Measurements from ENCODE around the gene CCDC184. TPM values are rescaled to one million over a fixed set of nuclear protein-coding genes. Genes with fewer than 3 reads are reported as not detected.
"Not testable (repeated sequence)": the region's sequence is repeated elsewhere in the genome, so short reads cannot be mapped to it uniquely, and the experiment has no call there.

Gene CCDC184
- total RNA-seq, 1 experiment from 2014 or later = 11.9 TPM

- no peak overlapping the region for H3K27ac ChIP-seq
- no peak overlapping the region for H3K4me3 ChIP-seq
- H3K9me3 ChIP-seq (replicated peaks) = peaks cover 17% of the 10 kb centered on the region
- no peaks in the 10 kb centered on the region for H3K36me3 ChIP-seq
- DNase-seq (ENCODE audit: low read depth in 1 of 2, low spot score in 2 of 2) = peak in 1 of 2 experiments; percentile 75
- peaks cover 23% of the 10 kb centered on the region for H3K4me1 ChIP-seq (replicated peaks)
- H3K27me3 ChIP-seq (replicated peaks) = peaks cover 17% of the 10 kb centered on the region
Measured at GRCh38 chr12:48201516-48201915, 18.1 kb downstream of the CCDC184 start.

- no peak overlapping the region for H3K4me3 ChIP-seq
- no peak overlapping the region for H3K27ac ChIP-seq
Measured at GRCh38 chr12:48202766-48203165, 19.3 kb downstream of the CCDC184 start.

GRCh38 chr12:48203192-48203591 lies 19.7 kb downstream of the CCDC184 start, which contains the start of gene OR10AD1:
Gene OR10AD1, minus strand, starts transcription at chr12:48203292. Its CDS starts 0 bp downstream, at chr12:48203292.
- Histone ChIP-seq H3K36me3 (no peaks in the 10 kb centered on the region), H3K27ac (no peak within 1 kb of the TSS), H3K27me3 (replicated peaks) (peaks cover 10% of the 10 kb centered on the region), H3K4me3 (no peak within 1 kb of the TSS), H3K9me3 (replicated peaks) (peaks cover 29% of the 10 kb centered on the region), H3K4me1 (replicated peaks) (peaks cover 15% of the 10 kb centered on the region)
- no peak for DNase-seq (ENCODE audit: low read depth in 1 of 2, low spot score in 2 of 2)

More at GRCh38 chr12:48202766-48203165, 19.3 kb downstream of the CCDC184 start:
- Histone ChIP-seq H3K9me3 (replicated peaks) (peaks cover 26% of the 10 kb centered on the region), H3K27me3 (replicated peaks) (peaks cover 10% of the 10 kb centered on the region), H3K4me1 (replicated peaks) (peaks cover 19% of the 10 kb centered on the region), H3K36me3 (no peaks in the 10 kb centered on the region)
- peak in 1 of 2 experiments; percentile 77 for DNase-seq (ENCODE audit: low read depth in 1 of 2, low spot score in 2 of 2)

- not testable (repeated sequence) for H3K27ac ChIP-seq; H3K4me3 ChIP-seq; H3K36me3 ChIP-seq; DNase-seq (ENCODE audit: low read depth in 1 of 2, low spot score in 2 of 2); H3K4me1 ChIP-seq (replicated peaks)
- Histone ChIP-seq H3K27me3 (replicated peaks) (peaks cover 21% of the 10 kb centered on the region), H3K9me3 (replicated peaks) (peaks cover 33% of the 10 kb centered on the region)
Measured at GRCh38 chr12:48209495-48209894, 26.1 kb downstream of the CCDC184 start.

- Histone ChIP-seq H3K27me3 (replicated peaks) (peaks cover 38% of the 10 kb centered on the region), H3K9me3 (replicated peaks) (no peaks in the 10 kb centered on the region), H3K36me3 (no peaks in the 10 kb centered on the region), H3K4me3 (no peak overlapping the region), H3K27ac (no peak overlapping the region), H3K4me1 (replicated peaks) (peaks cover 6% of the 10 kb centered on the region)
- DNase-seq (ENCODE audit: low read depth in 1 of 2, low spot score in 2 of 2) = no peak
Measured at GRCh38 chr12:48216785-48217184, 33.3 kb downstream of the CCDC184 start.

- no peaks in the 10 kb centered on the region for H3K36me3 ChIP-seq
- H3K4me3 ChIP-seq = no peak overlapping the region
- DNase-seq (ENCODE audit: low read depth in 1 of 2, low spot score in 2 of 2) = peak; percentile 76 to 91
- H3K27ac ChIP-seq = peak overlapping the region; percentile 6
- H3K4me1 ChIP-seq (replicated peaks) = peaks cover 6% of the 10 kb centered on the region
- no peaks in the 10 kb centered on the region for H3K9me3 ChIP-seq (replicated peaks)
- peaks cover 29% of the 10 kb centered on the region for H3K27me3 ChIP-seq (replicated peaks)
Measured at GRCh38 chr12:48219631-48220030, 36.2 kb downstream of the CCDC184 start.

GRCh38 chr12:48220701-48221100 lies 37.3 kb downstream of the CCDC184 start:
- Histone ChIP-seq H3K4me1 (replicated peaks) (peaks cover 6% of the 10 kb centered on the region), H3K4me3 (no peak overlapping the region), H3K27ac (no peak overlapping the region), H3K36me3 (no peaks in the 10 kb centered on the region), H3K9me3 (replicated peaks) (no peaks in the 10 kb centered on the region), H3K27me3 (replicated peaks) (peaks cover 21% of the 10 kb centered on the region)
- no peak for DNase-seq (ENCODE audit: low read depth in 1 of 2, low spot score in 2 of 2)

GRCh38 chr12:48221645-48222044 lies 38.2 kb downstream of the CCDC184 start:
- peak in 1 of 2 experiments; percentile 77 for DNase-seq (ENCODE audit: low read depth in 1 of 2, low spot score in 2 of 2)
- Histone ChIP-seq H3K36me3 (no peaks in the 10 kb centered on the region), H3K9me3 (replicated peaks) (no peaks in the 10 kb centered on the region), H3K27me3 (replicated peaks) (peaks cover 14% of the 10 kb centered on the region), H3K27ac (no peak overlapping the region), H3K4me3 (no peak overlapping the region), H3K4me1 (replicated peaks) (peaks cover 6% of the 10 kb centered on the region)

GRCh38 chr12:48224533-48224932 lies 41.1 kb downstream of the CCDC184 start:
- peak in 1 of 2 experiments; percentile 69 for DNase-seq (ENCODE audit: low read depth in 1 of 2, low spot score in 2 of 2)
- not testable (repeated sequence) for H3K27ac ChIP-seq, H3K36me3 ChIP-seq

GRCh38 chr12:48231169-48231958 lies 47.9 kb downstream of the CCDC184 start:
- H3K4me3 ChIP-seq; H3K9me3 ChIP-seq (replicated peaks); H3K4me1 ChIP-seq (replicated peaks); H3K36me3 ChIP-seq; DNase-seq (ENCODE audit: low read depth in 1 of 2, low spot score in 2 of 2); H3K27ac ChIP-seq: not testable (repeated sequence)
- peaks cover 18% of the 10 kb centered on the region for H3K27me3 ChIP-seq (replicated peaks)

More at GRCh38 chr12:48224533-48224932, 41.1 kb downstream of the CCDC184 start:
- not testable (repeated sequence) for H3K4me3 ChIP-seq; H3K27me3 ChIP-seq (replicated peaks); H3K4me1 ChIP-seq (replicated peaks); H3K9me3 ChIP-seq (replicated peaks)

Other genes starting within 250 kb of the CCDC184 start
- gene TMEM106C, start 220.0 kb upstream of the CCDC184 start, total RNA-seq (2014; rRNA removed; shearing (Covaris generic)) = 83.1 and 143 TPM in 2 replicates
- gene COL2A1, start 179.2 kb upstream of the CCDC184 start, total RNA-seq (2014; rRNA removed; shearing (Covaris generic)) = not detected in 2 replicates
- gene SENP1, start 77.6 kb upstream of the CCDC184 start, total RNA-seq (2014; rRNA removed; shearing (Covaris generic)) = 36.2 and 49.5 TPM in 2 replicates
- gene PFKM, start 64.3 kb upstream of the CCDC184 start, total RNA-seq (2014; rRNA removed; shearing (Covaris generic)) = 791 and 920 TPM in 2 replicates
- 236 and 314 TPM in 2 replicates for gene ASB8, start 26.1 kb upstream of the CCDC184 start, total RNA-seq (2014; rRNA removed; shearing (Covaris generic))
- gene OR10AD1, start 19.6 kb downstream of the CCDC184 start, total RNA-seq (2014; rRNA removed; shearing (Covaris generic)) = not detected in 2 replicates
- 9.9 and 12.8 TPM in 2 replicates for gene ZNF641, start 167.3 kb downstream of the CCDC184 start, total RNA-seq (2014; rRNA removed; shearing (Covaris generic))

Measured in SJSA1 (cell line).